8988T (cell line): ENCODE data around the gene ANXA2.
"Not testable (repeated sequence)": the region's sequence is repeated elsewhere in the genome, so short reads cannot be mapped to it uniquely, and the experiment has no call there.

Experiments
- DNase-seq: peaks from one replicate; pipeline ENCODE4 v3.0.0; 2011

Gene ANXA2

GRCh38 chr15:60363903-60364611 lies 33.7 kb downstream of the ANXA2 start:
- DNase-seq = no peak

GRCh38 chr15:60363087-60363549 lies 34.7 kb downstream of the ANXA2 start:
- no peak for DNase-seq

GRCh38 chr15:60362321-60363086 lies 35.3 kb downstream of the ANXA2 start:
- no peak for DNase-seq

- DNase-seq = not testable (repeated sequence)
These were observed 38.0 kb downstream of the ANXA2 start for GRCh38 chr15:60359738-60360137.

- no peak for DNase-seq
These were observed 38.7 kb downstream of the ANXA2 start for GRCh38 chr15:60358935-60359682.

- DNase-seq = no peak
These were observed 41.0 kb downstream of the ANXA2 start for GRCh38 chr15:60356832-60357231.

GRCh38 chr15:60355148-60355857 lies 42.5 kb downstream of the ANXA2 start:
- no peak for DNase-seq

GRCh38 chr15:60353245-60353920 lies 44.4 kb downstream of the ANXA2 start:
- DNase-seq = no peak

- no peak for DNase-seq
These were observed 45.3 kb downstream of the ANXA2 start for GRCh38 chr15:60352525-60352924.

- no peak for DNase-seq
These were observed 46.7 kb downstream of the ANXA2 start for GRCh38 chr15:60351066-60351465.

GRCh38 chr15:60350108-60350507 lies 47.7 kb downstream of the ANXA2 start:
- no peak for DNase-seq

- no peak for DNase-seq
These were observed 48.2 kb downstream of the ANXA2 start for GRCh38 chr15:60349589-60349988.

GRCh38 chr15:60347480-60348049 lies 50.2 kb downstream of the ANXA2 start:
- DNase-seq = no peak

GRCh38 chr15:60346653-60347052 lies 51.1 kb downstream of the ANXA2 start:
- DNase-seq = no peak

- no peak for DNase-seq
These were observed 51.7 kb downstream of the ANXA2 start for GRCh38 chr15:60346077-60346476.

GRCh38 chr15:60345598-60345997 lies 52.2 kb downstream of the ANXA2 start:
- DNase-seq = no peak

- no peak for DNase-seq
These were observed 52.8 kb downstream of the ANXA2 start for GRCh38 chr15:60344987-60345386.

- DNase-seq = no peak
These were observed 53.3 kb downstream of the ANXA2 start for GRCh38 chr15:60344461-60344860.

- DNase-seq = no peak
These were observed 54.4 kb downstream of the ANXA2 start for GRCh38 chr15:60343221-60343970.

- no peak for DNase-seq
These were observed 57.4 kb downstream of the ANXA2 start for GRCh38 chr15:60340207-60340921.

- no peak for DNase-seq
These were observed 58.5 kb downstream of the ANXA2 start for GRCh38 chr15:60339236-60339635.
